ENCODE results near the gene APOA5.

APOA5 gene

DNA sequence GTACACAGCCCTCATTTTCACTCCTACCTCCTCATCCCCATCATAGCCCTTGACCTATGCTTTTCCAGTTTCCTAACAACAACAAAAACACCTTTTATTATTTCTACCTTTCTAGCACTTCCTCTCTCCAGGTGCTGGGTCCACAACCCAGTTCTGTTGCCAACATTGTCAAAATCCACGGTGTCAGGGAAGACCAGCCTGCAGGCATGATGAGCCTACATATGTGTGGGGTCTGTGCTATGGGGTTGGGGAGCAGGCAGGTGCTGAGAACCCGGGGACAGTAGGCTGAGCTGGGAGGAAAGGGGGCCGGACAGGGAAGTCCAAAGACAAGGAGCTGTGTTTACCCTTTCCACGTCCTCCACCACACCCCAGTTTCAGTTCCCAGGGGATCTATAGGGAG is 3.1 kb downstream of the APOA5 start:
- H3K27me3 ChIP-seq (replicated peaks; ENCODE audit: control insufficient read depth, insufficient read depth, low read length, poor library complexity, severe bottlenecking) = no peaks in the 10 kb centered on the region
- H3K27ac ChIP-seq (ENCODE audit: insufficient read depth, low read length, poor library complexity, severe bottlenecking) = peak overlapping the region; percentile 85
- H3K4me1 ChIP-seq (ENCODE audit: control insufficient read depth, insufficient read depth, low read length, poor library complexity, severe bottlenecking) = peaks cover 29% of the 10 kb centered on the region
- no peak for DNase-seq
- H3K4me3 ChIP-seq (ENCODE audit: insufficient read depth, low read depth, low read length, poor library complexity, severe bottlenecking) = peak overlapping the region; percentile 88
- H3K36me3 ChIP-seq (ENCODE audit: control insufficient read depth, insufficient read depth, low read length) = peaks cover 30% of the 10 kb centered on the region
- no peaks in the 10 kb centered on the region for H3K9me3 ChIP-seq (ENCODE audit: control insufficient read depth, low read length)

GRCh38 chr11:116787786-116788486 is 3.7 kb downstream of the APOA5 start, which contains the start of gene ZPR1:
ZPR1 (minus strand) TSS chr11:116788023; CDS start chr11:116787990, 33 bp downstream.
- Histone ChIP-seq H3K4me1 (ENCODE audit: control insufficient read depth, insufficient read depth, low read length, poor library complexity, severe bottlenecking) (peaks cover 29% of the 10 kb centered on the region), H3K9me3 (ENCODE audit: control insufficient read depth, low read length) (no peaks in the 10 kb centered on the region), H3K27me3 (replicated peaks; ENCODE audit: control insufficient read depth, insufficient read depth, low read length, poor library complexity, severe bottlenecking) (no peaks in the 10 kb centered on the region), H3K36me3 (ENCODE audit: control insufficient read depth, insufficient read depth, low read length) (peaks cover 36% of the 10 kb centered on the region), H3K4me3 (ENCODE audit: insufficient read depth, low read depth, low read length, poor library complexity, severe bottlenecking) (peak within 1 kb of the TSS; percentile 88), H3K27ac (ENCODE audit: insufficient read depth, low read length, poor library complexity, severe bottlenecking) (peak within 1 kb of the TSS; percentile 85)
- peak; percentile 78 to 85 (median 79) for DNase-seq

GRCh38 chr11:116787436-116787785 is 4.3 kb downstream of the APOA5 start:
- no peak for DNase-seq
- Histone ChIP-seq H3K4me1 (ENCODE audit: control insufficient read depth, insufficient read depth, low read length, poor library complexity, severe bottlenecking) (peaks cover 29% of the 10 kb centered on the region), H3K4me3 (ENCODE audit: insufficient read depth, low read depth, low read length, poor library complexity, severe bottlenecking) (peak overlapping the region; percentile 88), H3K36me3 (ENCODE audit: control insufficient read depth, insufficient read depth, low read length) (peaks cover 41% of the 10 kb centered on the region), H3K27me3 (replicated peaks; ENCODE audit: control insufficient read depth, insufficient read depth, low read length, poor library complexity, severe bottlenecking) (no peaks in the 10 kb centered on the region), H3K27ac (ENCODE audit: insufficient read depth, low read length, poor library complexity, severe bottlenecking) (peak overlapping the region; percentile 85), H3K9me3 (ENCODE audit: control insufficient read depth, low read length) (no peaks in the 10 kb centered on the region)

- H3K27me3 ChIP-seq (replicated peaks; ENCODE audit: control insufficient read depth, insufficient read depth, low read length, poor library complexity, severe bottlenecking) = no peaks in the 10 kb centered on the region
- no peak for DNase-seq
- no peaks in the 10 kb centered on the region for H3K9me3 ChIP-seq (ENCODE audit: control insufficient read depth, low read length)
- peak overlapping the region; percentile 85 for H3K27ac ChIP-seq (ENCODE audit: insufficient read depth, low read length, poor library complexity, severe bottlenecking)
- peak overlapping the region; percentile 88 for H3K4me3 ChIP-seq (ENCODE audit: insufficient read depth, low read depth, low read length, poor library complexity, severe bottlenecking)
- H3K36me3 ChIP-seq (ENCODE audit: control insufficient read depth, insufficient read depth, low read length) = peaks cover 45% of the 10 kb centered on the region
- H3K4me1 ChIP-seq (ENCODE audit: control insufficient read depth, insufficient read depth, low read length, poor library complexity, severe bottlenecking) = peaks cover 29% of the 10 kb centered on the region
Observed at GRCh38 chr11:116786966-116787365, 4.7 kb downstream of the APOA5 start.

- Histone ChIP-seq H3K27ac (ENCODE audit: insufficient read depth, low read length, poor library complexity, severe bottlenecking) (no peak overlapping the region), H3K4me3 (ENCODE audit: insufficient read depth, low read depth, low read length, poor library complexity, severe bottlenecking) (no peak overlapping the region), H3K27me3 (replicated peaks; ENCODE audit: control insufficient read depth, insufficient read depth, low read length, poor library complexity, severe bottlenecking) (no peaks in the 10 kb centered on the region), H3K9me3 (ENCODE audit: control insufficient read depth, low read length) (no peaks in the 10 kb centered on the region), H3K4me1 (ENCODE audit: control insufficient read depth, insufficient read depth, low read length, poor library complexity, severe bottlenecking) (peaks cover 26% of the 10 kb centered on the region), H3K36me3 (ENCODE audit: control insufficient read depth, insufficient read depth, low read length) (peaks cover 51% of the 10 kb centered on the region)
- DNase-seq = no peak
Observed at GRCh38 chr11:116786326-116786725, 5.4 kb downstream of the APOA5 start.

GRCh38 chr11:116782728-116783127 is 9.0 kb downstream of the APOA5 start:
- Histone ChIP-seq H3K27me3 (replicated peaks; ENCODE audit: control insufficient read depth, insufficient read depth, low read length, poor library complexity, severe bottlenecking) (no peaks in the 10 kb centered on the region), H3K36me3 (ENCODE audit: control insufficient read depth, insufficient read depth, low read length) (peaks cover 81% of the 10 kb centered on the region), H3K4me3 (ENCODE audit: insufficient read depth, low read depth, low read length, poor library complexity, severe bottlenecking) (no peak overlapping the region), H3K4me1 (ENCODE audit: control insufficient read depth, insufficient read depth, low read length, poor library complexity, severe bottlenecking) (peaks cover 15% of the 10 kb centered on the region), H3K9me3 (ENCODE audit: control insufficient read depth, low read length) (no peaks in the 10 kb centered on the region), H3K27ac (ENCODE audit: insufficient read depth, low read length, poor library complexity, severe bottlenecking) (no peak overlapping the region)
- DNase-seq = no peak

DNA sequence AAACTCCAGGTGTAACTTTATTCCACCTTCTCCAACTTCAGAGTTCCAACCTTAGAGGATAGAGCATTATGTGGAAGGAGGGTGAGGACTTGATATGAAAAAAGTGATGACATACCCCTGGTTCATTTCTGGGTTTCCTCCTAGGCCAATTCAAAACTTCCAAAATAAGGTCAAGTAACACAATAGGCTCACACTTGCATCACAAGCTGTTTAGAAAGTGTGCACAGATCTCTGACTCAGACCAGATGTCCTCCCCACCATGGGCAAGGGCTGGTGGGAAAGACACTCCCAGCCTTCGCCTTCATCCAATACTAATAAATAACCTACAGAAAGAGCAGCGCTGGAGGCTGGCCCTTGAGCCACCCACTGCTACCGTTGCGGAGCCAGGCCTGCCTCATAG is 13.1 kb downstream of the APOA5 start:
- no peaks in the 10 kb centered on the region for H3K4me1 ChIP-seq (ENCODE audit: control insufficient read depth, insufficient read depth, low read length, poor library complexity, severe bottlenecking)
- DNase-seq = no peak
- H3K27me3 ChIP-seq (replicated peaks; ENCODE audit: control insufficient read depth, insufficient read depth, low read length, poor library complexity, severe bottlenecking) = no peaks in the 10 kb centered on the region
- no peaks in the 10 kb centered on the region for H3K9me3 ChIP-seq (ENCODE audit: control insufficient read depth, low read length)
- peaks cover 59% of the 10 kb centered on the region for H3K36me3 ChIP-seq (ENCODE audit: control insufficient read depth, insufficient read depth, low read length)
- no peak overlapping the region for H3K4me3 ChIP-seq (ENCODE audit: insufficient read depth, low read depth, low read length, poor library complexity, severe bottlenecking)
- H3K27ac ChIP-seq (ENCODE audit: insufficient read depth, low read length, poor library complexity, severe bottlenecking) = no peak overlapping the region

DNA sequence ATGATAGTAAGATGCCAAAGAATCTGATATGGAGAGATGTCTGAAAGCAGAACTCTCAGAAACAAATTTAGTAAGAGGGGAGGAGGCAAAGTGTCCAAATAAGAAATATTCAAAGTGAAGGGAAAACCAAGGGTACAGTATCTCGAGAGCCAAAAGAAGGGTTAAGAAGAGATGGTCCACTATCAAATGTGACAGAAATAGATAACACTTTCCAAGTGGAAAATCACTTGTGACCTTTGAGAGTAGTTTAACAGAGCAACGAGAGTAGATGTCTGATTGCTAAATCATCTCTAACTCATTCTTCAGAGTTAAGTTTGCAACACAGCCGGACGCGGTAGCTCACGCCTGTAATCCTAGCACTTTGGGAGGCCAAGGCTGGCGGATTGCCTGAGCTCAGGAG is 14.6 kb downstream of the APOA5 start:
- DNase-seq = no peak
- H3K27ac ChIP-seq (ENCODE audit: insufficient read depth, low read length, poor library complexity, severe bottlenecking) = no peak overlapping the region
- H3K4me1 ChIP-seq (ENCODE audit: control insufficient read depth, insufficient read depth, low read length, poor library complexity, severe bottlenecking) = peaks cover 2% of the 10 kb centered on the region
- no peak overlapping the region for H3K4me3 ChIP-seq (ENCODE audit: insufficient read depth, low read depth, low read length, poor library complexity, severe bottlenecking)
- peaks cover 45% of the 10 kb centered on the region for H3K36me3 ChIP-seq (ENCODE audit: control insufficient read depth, insufficient read depth, low read length)
- no peaks in the 10 kb centered on the region for H3K9me3 ChIP-seq (ENCODE audit: control insufficient read depth, low read length)
- H3K27me3 ChIP-seq (replicated peaks; ENCODE audit: control insufficient read depth, insufficient read depth, low read length, poor library complexity, severe bottlenecking) = no peaks in the 10 kb centered on the region

GRCh38 chr11:116776522-116776984 is 15.1 kb downstream of the APOA5 start:
- H3K36me3 ChIP-seq (ENCODE audit: control insufficient read depth, insufficient read depth, low read length) = peaks cover 41% of the 10 kb centered on the region

GRCh38 chr11:116775975-116776374 is 15.7 kb downstream of the APOA5 start:
- Histone ChIP-seq H3K4me3 (ENCODE audit: insufficient read depth, low read depth, low read length, poor library complexity, severe bottlenecking) (no peak overlapping the region), H3K9me3 (ENCODE audit: control insufficient read depth, low read length) (no peaks in the 10 kb centered on the region), H3K36me3 (ENCODE audit: control insufficient read depth, insufficient read depth, low read length) (peaks cover 35% of the 10 kb centered on the region), H3K4me1 (ENCODE audit: control insufficient read depth, insufficient read depth, low read length, poor library complexity, severe bottlenecking) (peaks cover 5% of the 10 kb centered on the region), H3K27ac (ENCODE audit: insufficient read depth, low read length, poor library complexity, severe bottlenecking) (no peak overlapping the region), H3K27me3 (replicated peaks; ENCODE audit: control insufficient read depth, insufficient read depth, low read length, poor library complexity, severe bottlenecking) (no peaks in the 10 kb centered on the region)
- DNase-seq = no peak

More at GRCh38 chr11:116776522-116776984, 15.1 kb downstream of the APOA5 start:
- Histone ChIP-seq H3K27ac (ENCODE audit: insufficient read depth, low read length, poor library complexity, severe bottlenecking) (no peak overlapping the region), H3K4me3 (ENCODE audit: insufficient read depth, low read depth, low read length, poor library complexity, severe bottlenecking) (no peak overlapping the region), H3K4me1 (ENCODE audit: control insufficient read depth, insufficient read depth, low read length, poor library complexity, severe bottlenecking) (peaks cover 5% of the 10 kb centered on the region), H3K27me3 (replicated peaks; ENCODE audit: control insufficient read depth, insufficient read depth, low read length, poor library complexity, severe bottlenecking) (no peaks in the 10 kb centered on the region), H3K9me3 (ENCODE audit: control insufficient read depth, low read length) (no peaks in the 10 kb centered on the region)
- DNase-seq = no peak
